HG03460 (cell line): ENCODE results near the gene SH3BP4.
"Not testable (repeated sequence)": the region's sequence is repeated elsewhere in the genome, so short reads cannot be mapped to it uniquely, and the experiment has no call there.

ENCODE experiments used
- ATAC-seq: cut with Tn5 transposase; IDR thresholded peaks from one replicate; pipeline ENCODE4 v1.9.1; 2021; ENCODE audit not compliant: unreplicated experiment

The SH3BP4 gene

GRCh38 chr2:235009081-235009480 lies 57.3 kb downstream of the SH3BP4 start:
- no peak for ATAC-seq

GRCh38 chr2:235010117-235010714 lies 58.4 kb downstream of the SH3BP4 start:
- no peak for ATAC-seq

- no peak for ATAC-seq
Observed at GRCh38 chr2:235011607-235011928, 59.8 kb downstream of the SH3BP4 start.

GRCh38 chr2:235011929-235012631 lies 60.3 kb downstream of the SH3BP4 start:
- ATAC-seq, result no peak

GRCh38 chr2:235017441-235017840 lies 65.6 kb downstream of the SH3BP4 start:
- no peak for ATAC-seq

GRCh38 chr2:235018838-235019237 lies 67.0 kb downstream of the SH3BP4 start:
- no peak for ATAC-seq

GRCh38 chr2:235020141-235020540 lies 68.3 kb downstream of the SH3BP4 start:
- ATAC-seq, result not testable (repeated sequence)

- no peak for ATAC-seq
Observed at GRCh38 chr2:235021752-235022151, 69.9 kb downstream of the SH3BP4 start.

GRCh38 chr2:235024191-235024860 lies 72.5 kb downstream of the SH3BP4 start:
- no peak for ATAC-seq

- no peak for ATAC-seq
Observed at GRCh38 chr2:235024931-235025773, 73.3 kb downstream of the SH3BP4 start.

- no peak for ATAC-seq
Observed at GRCh38 chr2:235025800-235026536, 74.2 kb downstream of the SH3BP4 start.

- ATAC-seq, result no peak
Observed at GRCh38 chr2:235026649-235027557, 75.1 kb downstream of the SH3BP4 start.

GRCh38 chr2:235027558-235028214 lies 75.9 kb downstream of the SH3BP4 start:
- ATAC-seq, result no peak

- no peak for ATAC-seq
Observed at GRCh38 chr2:235028646-235029045, 76.8 kb downstream of the SH3BP4 start.

- ATAC-seq, result no peak
Observed at GRCh38 chr2:235029054-235029453, 77.2 kb downstream of the SH3BP4 start.

GRCh38 chr2:235030126-235030525 lies 78.3 kb downstream of the SH3BP4 start:
- no peak for ATAC-seq

- ATAC-seq, result no peak
Observed at GRCh38 chr2:235030936-235031335, 79.1 kb downstream of the SH3BP4 start.

GRCh38 chr2:235031686-235032373 lies 80.0 kb downstream of the SH3BP4 start:
- no peak for ATAC-seq

GRCh38 chr2:235032466-235032865 lies 80.6 kb downstream of the SH3BP4 start:
- no peak for ATAC-seq
